ENCODE results near the gene RAB40C.

RAB40C gene

DNA sequence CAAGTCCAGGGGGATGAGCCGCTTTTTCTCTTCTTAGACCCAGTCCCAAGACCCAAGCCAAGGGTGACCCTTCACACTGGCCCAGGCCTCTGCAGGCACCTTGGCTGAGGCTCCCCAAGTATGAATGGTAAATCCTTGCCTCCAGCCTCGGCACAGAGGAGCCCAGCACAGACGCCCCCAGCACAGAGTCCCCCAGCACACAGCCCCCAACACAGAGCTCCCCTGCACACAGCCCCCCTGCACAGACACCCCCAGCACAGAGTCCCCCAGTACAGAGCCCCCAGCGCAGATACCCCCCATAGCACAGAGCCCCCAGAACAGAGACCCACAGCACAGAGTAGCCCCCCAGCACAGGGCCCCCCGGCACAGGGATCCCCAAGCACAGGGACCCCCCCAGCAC, 50.7 kb downstream of the RAB40C start:
- H4K12ac ChIP-seq (ENCODE audit: low read depth, low read length): no peak overlapping the region

DNA sequence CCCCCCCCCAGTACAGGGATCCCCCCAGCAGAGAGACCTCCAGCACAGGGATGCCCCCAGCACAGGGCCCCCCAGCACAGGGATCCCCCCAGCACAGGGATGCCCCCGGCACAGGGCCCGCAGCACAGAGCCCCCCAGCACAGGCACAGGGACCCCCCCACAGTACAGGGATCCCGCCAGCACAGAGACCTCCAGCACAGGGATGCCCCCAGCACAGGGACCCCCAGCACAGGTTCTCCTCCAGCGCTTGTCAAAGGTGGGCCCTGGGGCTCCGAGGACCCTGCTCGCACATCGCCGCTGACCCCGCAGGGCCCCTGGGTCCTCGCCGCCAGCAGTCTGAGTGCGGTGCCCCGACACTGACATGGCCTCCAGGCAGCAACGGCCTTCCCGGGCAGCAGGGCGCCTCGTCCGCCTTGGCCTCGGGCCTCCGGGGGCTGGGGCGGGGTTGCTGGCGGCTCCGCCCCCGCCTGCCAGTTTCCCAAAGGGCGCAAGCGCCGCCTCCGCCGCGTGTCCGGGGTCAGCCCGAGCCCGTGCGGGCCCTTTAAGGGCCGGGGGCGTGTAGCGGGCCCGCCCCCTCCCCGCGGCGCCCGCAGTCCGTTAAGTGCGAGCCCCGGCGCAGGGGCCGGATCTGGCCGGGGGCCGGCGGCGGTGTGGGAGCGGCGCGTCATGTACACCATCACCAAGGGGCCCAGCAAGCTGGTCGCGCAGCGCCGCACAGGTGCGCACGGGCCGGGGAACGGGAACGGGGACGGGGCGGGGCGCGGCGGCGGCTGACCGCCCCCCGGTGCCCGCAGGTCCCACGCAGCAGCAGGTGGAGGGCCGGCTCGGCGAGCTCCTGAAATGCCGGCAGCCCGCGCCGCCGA, 51.7 kb downstream of the RAB40C start, which contains the start of gene MCRIP2:
TSS of gene MCRIP2 (plus strand) at position 503 of the 863 bp plus-strand sequence. CDS start at position 667, 164 bp downstream.
- H2AFZ ChIP-seq (ENCODE audit: insufficient read depth, low read length, poor library complexity): peak within 1 kb of the TSS; percentile 78
- peak within 1 kb of the TSS; percentile 18 for H2BK120ac ChIP-seq (ENCODE audit: insufficient read depth, low read length, poor library complexity)
- peak within 1 kb of the TSS; percentile 76 for H3K4me3 ChIP-seq (ENCODE audit: low read depth, low read length)
- peak within 1 kb of the TSS; percentile 54 for H3K14ac ChIP-seq (ENCODE audit: low read length)
- peaks cover 7% of the 10 kb centered on the region for H3K79me2 ChIP-seq (ENCODE audit: control insufficient read depth, insufficient read depth, low read length, poor library complexity)
- no peaks in the 10 kb centered on the region for H3K36me3 ChIP-seq (ENCODE audit: control insufficient read depth in 1 of 2, insufficient read depth in 2 of 2, low read length in 2 of 2)
- no CpG with 5 or more reads among the region's 81 CpGs for WGBS (ENCODE audit: extremely low coverage, insufficient coverage, insufficient read length)
- H2BK5ac ChIP-seq (ENCODE audit: low read depth, low read length, poor library complexity): peak within 1 kb of the TSS; percentile 64
- H3K4me2 ChIP-seq (ENCODE audit: low read length): peak within 1 kb of the TSS; percentile 72
- DNase-seq: peak; percentile 79 to 80
- H3K9ac ChIP-seq (ENCODE audit: low read length): peak within 1 kb of the TSS; percentile 47
- peak within 1 kb of the TSS; percentile 46 for H4K12ac ChIP-seq (ENCODE audit: low read depth, low read length)
- H2AK5ac ChIP-seq (ENCODE audit: low read length): peak within 1 kb of the TSS; percentile 7
- peak within 1 kb of the TSS; percentile 40 for H3K18ac ChIP-seq (ENCODE audit: low read length)
- H2BK12ac ChIP-seq (ENCODE audit: low read length): peak within 1 kb of the TSS; percentile 42
- no peak within 1 kb of the TSS for H3K23ac ChIP-seq (ENCODE audit: low read length)
- H3K9me3 ChIP-seq (ENCODE audit: insufficient read depth, low read depth, low read length): peaks cover 1% of the 10 kb centered on the region
- H3K79me1 ChIP-seq (ENCODE audit: low read length): peaks cover 17% of the 10 kb centered on the region
- H3K4ac ChIP-seq (ENCODE audit: low read depth, low read length): peak within 1 kb of the TSS; percentile 80
- no peak within 1 kb of the TSS for H3K27ac ChIP-seq (ENCODE audit: low read depth, low read length)
- peak within 1 kb of the TSS; percentile 80 for H4K8ac ChIP-seq (ENCODE audit: low read depth, low read length)
- H3K4me1 ChIP-seq (ENCODE audit: control insufficient read depth in 1 of 2, insufficient read depth in 2 of 2, low read length in 2 of 2): peaks cover 16 to 33% of the 10 kb centered on the region in 2 experiments
- H3K27me3 ChIP-seq (ENCODE audit: insufficient read depth, low read length): no peaks in the 10 kb centered on the region
- peak within 1 kb of the TSS; percentile 65 for H4K91ac ChIP-seq (ENCODE audit: low read depth, low read length)

More for the DNA sequence above, 50.7 kb downstream of the RAB40C start:
- DNase-seq: no peak
- H3K79me1 ChIP-seq (ENCODE audit: low read length): peaks cover 23% of the 10 kb centered on the region
- peaks cover 1% of the 10 kb centered on the region for H3K9me3 ChIP-seq (ENCODE audit: insufficient read depth, low read depth, low read length)
- peaks cover 16 to 25% of the 10 kb centered on the region in 2 experiments for H3K4me1 ChIP-seq (ENCODE audit: control insufficient read depth in 1 of 2, insufficient read depth in 2 of 2, low read length in 2 of 2)
- no peak overlapping the region for H2AK5ac ChIP-seq (ENCODE audit: low read length)
- no peak overlapping the region for H3K4ac ChIP-seq (ENCODE audit: low read depth, low read length)
- H3K9ac ChIP-seq (ENCODE audit: low read length): no peak overlapping the region
- H2BK120ac ChIP-seq (ENCODE audit: insufficient read depth, low read length, poor library complexity): no peak overlapping the region
- no peaks in the 10 kb centered on the region for H3K36me3 ChIP-seq (ENCODE audit: control insufficient read depth in 1 of 2, insufficient read depth in 2 of 2, low read length in 2 of 2)
- H3K4me3 ChIP-seq (ENCODE audit: low read depth, low read length): no peak overlapping the region
- H2BK12ac ChIP-seq (ENCODE audit: low read length): no peak overlapping the region
- no peak overlapping the region for H3K4me2 ChIP-seq (ENCODE audit: low read length)
- no CpG with 5 or more reads among the region's 5 CpGs for WGBS (ENCODE audit: extremely low coverage, insufficient coverage, insufficient read length)
- no peaks in the 10 kb centered on the region for H3K27me3 ChIP-seq (ENCODE audit: insufficient read depth, low read length)
- no peak overlapping the region for H3K27ac ChIP-seq (ENCODE audit: low read depth, low read length)
- H3K79me2 ChIP-seq (ENCODE audit: control insufficient read depth, insufficient read depth, low read length, poor library complexity): peaks cover 12% of the 10 kb centered on the region
- H4K91ac ChIP-seq (ENCODE audit: low read depth, low read length): peak overlapping the region; percentile 7
- no peak overlapping the region for H2AFZ ChIP-seq (ENCODE audit: insufficient read depth, low read length, poor library complexity)
- H2BK5ac ChIP-seq (ENCODE audit: low read depth, low read length, poor library complexity): no peak overlapping the region
- H4K8ac ChIP-seq (ENCODE audit: low read depth, low read length): no peak overlapping the region
- H3K14ac ChIP-seq (ENCODE audit: low read length): no peak overlapping the region
- no peak overlapping the region for H3K23ac ChIP-seq (ENCODE audit: low read length)
- no peak overlapping the region for H3K18ac ChIP-seq (ENCODE audit: low read length)

DNA sequence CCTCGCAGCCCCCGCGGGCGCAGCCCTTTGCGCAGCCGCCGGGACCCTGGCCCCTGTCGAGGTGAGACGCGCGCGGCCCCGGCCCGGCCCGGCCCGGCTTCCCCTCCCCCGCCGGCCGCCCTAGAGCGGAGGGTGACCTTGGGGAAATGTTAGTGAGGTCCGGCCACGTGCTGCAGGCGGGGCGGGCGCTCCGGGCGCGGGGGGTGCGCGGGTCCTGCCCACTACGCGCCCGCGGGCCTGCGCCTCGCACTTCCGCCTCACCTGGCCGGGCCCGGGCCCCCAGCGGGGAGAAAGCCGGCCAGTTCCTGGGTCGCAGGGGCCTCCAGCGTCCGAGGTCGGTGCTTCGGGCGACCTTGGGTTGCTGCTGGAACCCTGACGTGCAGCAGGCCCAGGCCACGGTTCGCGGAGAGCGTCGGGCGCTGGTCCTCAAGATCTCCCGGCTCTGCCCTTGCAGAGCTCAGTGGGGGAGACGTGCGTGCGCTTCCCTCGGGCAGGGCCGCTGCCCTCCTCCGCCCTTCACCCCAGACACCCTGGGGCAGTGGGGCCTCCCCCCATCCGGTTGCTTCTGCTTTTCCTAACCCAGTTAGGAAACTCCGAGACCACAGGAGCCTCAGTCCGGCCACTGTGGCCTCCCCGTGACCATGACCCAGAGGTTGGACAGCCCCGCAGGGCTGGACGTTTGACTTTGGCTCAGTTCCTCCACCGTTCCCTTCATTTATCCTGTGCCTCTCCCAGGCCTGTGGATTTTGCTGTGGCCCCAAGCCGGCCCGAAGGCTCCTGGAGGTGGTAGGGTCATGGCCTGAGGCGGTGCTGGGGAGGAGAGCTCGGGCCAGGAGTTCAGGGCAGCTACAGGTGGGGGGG, 52.6 kb downstream of the RAB40C start:
- Histone ChIP-seq H4K8ac (ENCODE audit: low read depth, low read length) (peak overlapping the region; percentile 57), H3K9me3 (ENCODE audit: insufficient read depth, low read depth, low read length) (peaks cover 1% of the 10 kb centered on the region), H3K23ac (ENCODE audit: low read length) (no peak overlapping the region), H4K12ac (ENCODE audit: low read depth, low read length) (peak overlapping the region; percentile 39), H2AK5ac (ENCODE audit: low read length) (peak overlapping the region; percentile 10), H2BK5ac (ENCODE audit: low read depth, low read length, poor library complexity) (no peak overlapping the region), H2BK12ac (ENCODE audit: low read length) (peak overlapping the region; percentile 9), H3K4me2 (ENCODE audit: low read length) (peak overlapping the region; percentile 72), H3K4ac (ENCODE audit: low read depth, low read length) (peak overlapping the region; percentile 3), H3K27me3 (ENCODE audit: insufficient read depth, low read length) (no peaks in the 10 kb centered on the region), H2AFZ (ENCODE audit: insufficient read depth, low read length, poor library complexity) (peak overlapping the region; percentile 78), H2BK120ac (ENCODE audit: insufficient read depth, low read length, poor library complexity) (peak overlapping the region; percentile 16), H3K79me2 (ENCODE audit: control insufficient read depth, insufficient read depth, low read length, poor library complexity) (peaks cover 5% of the 10 kb centered on the region), H3K36me3 (ENCODE audit: control insufficient read depth in 1 of 2, insufficient read depth in 2 of 2, low read length in 2 of 2) (peaks cover 0 to 4% of the 10 kb centered on the region in 2 experiments), H3K4me1 (ENCODE audit: control insufficient read depth in 1 of 2, insufficient read depth in 2 of 2, low read length in 2 of 2) (peaks cover 16 to 31% of the 10 kb centered on the region in 2 experiments), H3K79me1 (ENCODE audit: low read length) (peaks cover 12% of the 10 kb centered on the region), H3K27ac (ENCODE audit: low read depth, low read length) (no peak overlapping the region), H4K91ac (ENCODE audit: low read depth, low read length) (peak overlapping the region; percentile 65), H3K4me3 (ENCODE audit: low read depth, low read length) (peak overlapping the region; percentile 76), H3K9ac (ENCODE audit: low read length) (no peak overlapping the region), H3K14ac (ENCODE audit: low read length) (peak overlapping the region; percentile 51), H3K18ac (ENCODE audit: low read length) (peak overlapping the region; percentile 23)
- DNase-seq: peak; percentile 50 to 57
- no CpG with 5 or more reads among the region's 72 CpGs for WGBS (ENCODE audit: extremely low coverage, insufficient coverage, insufficient read length)

DNA sequence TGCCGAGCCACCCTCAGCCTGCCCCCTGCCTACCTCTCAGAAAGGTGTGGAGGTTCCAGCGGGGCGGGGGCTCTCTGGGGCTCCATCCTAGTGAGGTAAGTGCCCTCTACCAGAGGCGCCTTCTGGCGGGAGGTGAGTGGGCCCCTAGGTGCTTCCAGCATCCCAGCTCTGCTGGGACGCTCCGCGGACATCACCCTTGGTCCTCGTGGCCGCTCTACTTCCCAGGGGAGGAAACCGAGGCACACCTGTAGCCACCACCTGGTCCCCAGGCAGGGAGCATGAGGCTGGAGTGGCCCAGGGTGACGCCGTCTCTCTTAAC, 53.1 kb downstream of the RAB40C start:
- Histone ChIP-seq H4K12ac (ENCODE audit: low read depth, low read length) (no peak overlapping the region), H3K4me3 (ENCODE audit: low read depth, low read length) (no peak overlapping the region), H3K23ac (ENCODE audit: low read length) (no peak overlapping the region), H3K27ac (ENCODE audit: low read depth, low read length) (no peak overlapping the region), H4K8ac (ENCODE audit: low read depth, low read length) (no peak overlapping the region), H3K9me3 (ENCODE audit: insufficient read depth, low read depth, low read length) (peaks cover 1% of the 10 kb centered on the region), H3K79me1 (ENCODE audit: low read length) (peaks cover 10% of the 10 kb centered on the region), H2BK120ac (ENCODE audit: insufficient read depth, low read length, poor library complexity) (no peak overlapping the region), H2AK5ac (ENCODE audit: low read length) (peak overlapping the region; percentile 10), H3K4me1 (ENCODE audit: control insufficient read depth in 1 of 2, insufficient read depth in 2 of 2, low read length in 2 of 2) (peaks cover 14 to 29% of the 10 kb centered on the region in 2 experiments), H3K4ac (ENCODE audit: low read depth, low read length) (no peak overlapping the region), H3K79me2 (ENCODE audit: control insufficient read depth, insufficient read depth, low read length, poor library complexity) (peaks cover 5% of the 10 kb centered on the region), H3K4me2 (ENCODE audit: low read length) (peak overlapping the region; percentile 72), H2AFZ (ENCODE audit: insufficient read depth, low read length, poor library complexity) (no peak overlapping the region), H4K91ac (ENCODE audit: low read depth, low read length) (peak overlapping the region; percentile 2), H3K18ac (ENCODE audit: low read length) (no peak overlapping the region), H2BK12ac (ENCODE audit: low read length) (peak overlapping the region; percentile 9), H2BK5ac (ENCODE audit: low read depth, low read length, poor library complexity) (no peak overlapping the region), H3K27me3 (ENCODE audit: insufficient read depth, low read length) (no peaks in the 10 kb centered on the region), H3K14ac (ENCODE audit: low read length) (no peak overlapping the region), H3K9ac (ENCODE audit: low read length) (no peak overlapping the region), H3K36me3 (ENCODE audit: control insufficient read depth in 1 of 2, insufficient read depth in 2 of 2, low read length in 2 of 2) (peaks cover 0 to 4% of the 10 kb centered on the region in 2 experiments)
- no CpG with 5 or more reads among the region's 13 CpGs for WGBS (ENCODE audit: extremely low coverage, insufficient coverage, insufficient read length)
- no peak for DNase-seq
